GM12864 (cell line): ENCODE data around the gene DENND1B.
"Not testable (repeated sequence)": the region's sequence is repeated elsewhere in the genome, so short reads cannot be mapped to it uniquely, and the experiment has no call there.

Experiments used
- DNase-seq: peaks from one replicate; pipeline ENCODE4 v3.0.0-alpha.2; 2011; ENCODE audit warnings: low read depth
- H3K4me3 ChIP-seq: 2 replicates; pipeline ENCODE4 v1.5.1; 2011; ENCODE audit warnings: mild to moderate bottlenecking, low read depth, low read length, control low read depth
- CTCF ChIP-seq: IDR thresholded peaks from 2 replicates; pipeline ENCODE4 v1.5.1; 2011; ENCODE audit warnings: low read depth, mild to moderate bottlenecking, moderate library complexity, low read length, control low read depth, inconsistent platforms; ENCODE audit errors: missing control alignments

The DENND1B gene

GRCh38 chr1:197769287-197769686 lies 6.0 kb downstream of the DENND1B start:
- no peak for DNase-seq
- no peak overlapping the region for H3K4me3 ChIP-seq
- no peak for TF ChIP-seq CTCF

GRCh38 chr1:197768014-197768805 lies 7.1 kb downstream of the DENND1B start:
- no peak for DNase-seq
- TF ChIP-seq CTCF: no peak
- no peak overlapping the region for H3K4me3 ChIP-seq

- H3K4me3 ChIP-seq: no peak overlapping the region
- no peak for DNase-seq
- TF ChIP-seq CTCF: no peak
Measured at GRCh38 chr1:197763769-197764168, 11.5 kb downstream of the DENND1B start.

GRCh38 chr1:197763307-197763706 lies 12.0 kb downstream of the DENND1B start:
- no peak for TF ChIP-seq CTCF
- no peak for DNase-seq
- no peak overlapping the region for H3K4me3 ChIP-seq

GRCh38 chr1:197761654-197762053 lies 13.6 kb downstream of the DENND1B start:
- no peak for DNase-seq
- H3K4me3 ChIP-seq: no peak overlapping the region
- no peak for TF ChIP-seq CTCF

- not testable (repeated sequence) for H3K4me3 ChIP-seq, DNase-seq
Measured at GRCh38 chr1:197755553-197755952, 19.7 kb downstream of the DENND1B start.

GRCh38 chr1:197752652-197753164 lies 22.6 kb downstream of the DENND1B start:
- DNase-seq, H3K4me3 ChIP-seq: not testable (repeated sequence)

GRCh38 chr1:197750366-197750765 lies 24.9 kb downstream of the DENND1B start:
- DNase-seq: no peak
- H3K4me3 ChIP-seq: no peak overlapping the region
- no peak for TF ChIP-seq CTCF
